ELR (cell line): ENCODE measurements around the gene ZNF560.
"Not testable (repeated sequence)": the region's sequence is repeated elsewhere in the genome, so short reads cannot be mapped to it uniquely, and the experiment has no call there.

ENCODE experiments used
- DNase-seq: peaks from one replicate; pipeline ENCODE4 v3.0.0-alpha.2; 2015; ENCODE audit warnings: low read depth

Gene ZNF560

DNA sequence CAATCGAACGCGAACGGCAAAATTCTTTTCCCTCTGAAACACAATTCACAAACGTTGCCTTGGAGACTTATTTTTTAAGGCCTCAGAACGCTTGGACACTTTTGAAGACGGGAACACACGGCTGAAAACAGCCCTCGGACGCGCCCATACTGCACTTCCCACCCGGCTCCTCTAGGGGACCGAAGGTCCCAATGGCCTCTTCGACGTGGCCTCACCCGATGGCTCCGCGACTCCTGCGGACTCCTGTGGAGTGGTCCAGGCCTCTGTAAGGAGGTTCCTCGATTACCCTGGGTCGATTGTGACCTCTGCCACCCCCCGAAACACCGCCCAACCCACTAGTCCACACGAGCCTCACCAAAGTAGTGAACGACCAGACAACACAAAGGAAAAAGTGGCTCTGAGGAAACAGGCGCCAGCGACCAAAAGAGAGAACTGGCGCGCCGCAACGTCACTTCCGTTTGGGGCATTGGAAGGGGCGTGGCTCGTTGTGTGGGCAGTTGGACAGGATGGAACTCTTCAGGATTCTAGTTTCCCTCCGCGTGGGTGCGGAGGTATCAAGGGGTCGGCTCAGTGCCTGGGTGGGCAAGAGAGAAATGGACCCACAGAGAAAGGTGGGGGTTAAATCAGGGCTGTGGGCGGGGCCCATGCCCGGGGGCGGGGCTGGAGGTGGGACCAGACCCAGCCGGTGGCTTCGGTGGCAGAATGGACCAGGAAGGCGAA lies at the start of gene ZNF560:
Gene ZNF560, minus strand, starts transcription at position 434 of the 720 bp plus-strand sequence. CDS start 23,303 bp downstream, outside the sequence.
- peak; percentile 2 for DNase-seq

DNA sequence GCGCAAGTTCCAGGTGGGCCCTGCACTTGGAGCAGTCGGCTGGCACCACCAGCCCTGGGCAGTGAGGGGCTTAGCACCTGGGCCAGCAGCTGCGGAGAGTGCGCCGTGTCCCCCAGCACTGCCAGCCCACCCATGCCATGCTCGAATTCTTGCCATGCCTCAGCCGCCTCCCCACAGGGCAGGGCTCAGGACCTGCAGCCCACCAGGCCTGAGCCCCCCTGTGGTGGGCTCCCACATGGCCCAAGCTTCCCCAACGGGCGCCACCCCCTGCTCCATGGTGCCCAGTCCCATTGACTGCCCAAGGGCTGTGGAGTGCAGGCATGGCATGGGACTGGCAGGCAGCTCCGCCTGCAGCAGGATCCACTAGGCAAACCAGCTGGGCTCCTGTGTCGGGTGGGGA lies 49.5 kb upstream of the ZNF560 start:
- DNase-seq = no peak

DNA sequence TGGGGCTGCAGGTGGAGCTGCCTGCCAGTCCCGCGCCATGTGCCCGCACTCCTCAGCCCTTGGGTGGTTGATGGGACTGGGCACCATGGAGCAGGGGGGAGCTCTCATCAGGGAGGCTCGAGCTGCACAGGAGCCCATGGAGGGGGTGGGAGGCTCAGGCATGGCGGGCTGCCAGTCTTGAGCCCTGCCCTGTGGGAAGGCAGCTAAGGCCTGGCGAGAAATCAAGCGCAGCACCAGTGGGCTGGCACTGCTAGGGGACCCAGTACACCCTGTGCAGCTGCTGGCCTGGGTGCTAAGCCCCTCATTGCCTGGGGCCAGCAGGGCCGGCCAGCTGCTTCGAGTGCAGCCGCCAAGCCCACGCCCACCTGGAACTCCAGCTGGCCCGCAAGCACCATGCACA lies 42.9 kb upstream of the ZNF560 start:
- not testable (repeated sequence) for DNase-seq

DNA sequence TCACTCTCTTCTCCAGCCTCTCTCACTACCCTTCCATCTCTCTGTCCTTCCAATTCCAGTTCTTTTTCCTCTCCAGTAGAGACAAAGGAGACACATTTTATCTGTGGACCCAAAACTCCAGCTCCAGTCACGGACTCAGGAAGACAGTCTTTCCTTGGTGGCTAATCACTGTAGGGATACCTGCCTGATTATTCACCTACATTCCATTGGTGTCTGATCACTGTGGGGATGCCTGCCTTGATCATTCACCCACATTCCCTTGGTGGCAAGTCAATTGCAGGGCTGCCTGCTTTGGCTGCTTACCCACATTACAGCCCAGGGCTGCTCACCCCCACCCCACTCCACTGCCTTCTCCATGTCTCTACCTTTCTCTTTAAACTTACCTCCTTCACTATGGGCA lies 41.5 kb upstream of the ZNF560 start:
- DNase-seq = peak; percentile 28

DNA sequence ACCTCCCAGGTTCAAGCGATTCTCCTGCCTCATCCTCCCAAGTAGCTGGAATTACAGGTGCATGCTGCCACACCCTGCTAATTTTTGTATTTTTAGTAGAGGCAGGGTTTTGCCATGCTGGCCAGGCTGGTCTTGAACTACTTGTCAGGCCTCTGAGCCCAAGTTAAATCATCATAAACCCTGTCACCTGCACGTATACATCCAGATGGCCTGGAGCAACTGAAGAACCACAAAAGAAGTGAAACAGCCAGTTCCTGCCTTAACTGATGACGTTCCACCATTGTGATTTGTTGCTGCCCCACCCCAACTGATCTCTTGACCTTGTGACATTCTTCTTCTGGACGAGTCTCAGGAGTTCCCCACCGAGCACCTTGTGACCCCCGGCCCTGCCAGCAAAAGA lies 40.8 kb upstream of the ZNF560 start:
- DNase-seq = not testable (repeated sequence)

DNA sequence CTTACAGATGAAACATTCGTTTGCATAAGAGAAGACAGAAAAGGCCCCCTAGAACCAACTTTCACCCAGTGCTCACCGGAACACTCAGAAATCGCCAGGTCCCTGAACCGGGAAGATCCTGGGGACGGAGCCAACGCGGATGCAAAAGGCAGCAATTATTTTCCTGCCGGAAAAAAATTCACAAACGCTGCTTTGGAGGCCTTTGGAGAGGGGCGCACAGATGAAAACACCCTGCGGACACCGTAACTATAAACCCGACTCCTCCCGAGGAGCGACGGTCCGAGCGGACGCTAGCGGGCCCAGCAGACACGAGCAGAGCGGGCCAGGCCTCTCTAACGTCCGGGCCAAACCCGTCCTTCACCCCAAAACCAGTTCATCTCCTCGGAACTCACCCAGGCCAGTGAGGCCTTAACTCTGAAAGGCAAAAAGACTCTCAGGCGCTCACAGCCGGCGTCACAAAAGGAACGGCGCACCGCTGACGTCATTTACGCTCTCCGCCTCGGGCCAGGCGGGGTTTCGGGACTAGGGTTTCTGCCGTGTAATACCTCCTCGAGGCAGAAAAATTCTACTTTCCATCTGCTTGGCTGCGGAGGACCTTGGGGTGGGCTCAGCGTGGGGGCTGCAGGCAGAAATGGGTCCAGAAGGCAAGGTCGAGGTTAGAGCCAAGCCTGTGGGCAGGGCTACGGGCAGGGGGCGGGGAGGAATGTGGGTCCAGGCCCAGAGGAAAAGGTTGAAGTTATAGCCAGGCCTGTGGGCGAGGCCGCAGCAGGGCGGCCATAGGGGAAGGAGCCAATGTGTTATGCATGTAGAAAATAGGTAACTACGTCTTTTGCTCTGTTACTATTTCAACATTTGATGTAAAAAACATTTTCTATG lies 40.0 kb upstream of the ZNF560 start, which contains the start of gene ZNF426:
Gene ZNF426, minus strand, starts transcription at position 463 of the 876 bp plus-strand sequence. CDS start 2,413 bp downstream, outside the sequence.
- peak; percentile 91 for DNase-seq

DNA sequence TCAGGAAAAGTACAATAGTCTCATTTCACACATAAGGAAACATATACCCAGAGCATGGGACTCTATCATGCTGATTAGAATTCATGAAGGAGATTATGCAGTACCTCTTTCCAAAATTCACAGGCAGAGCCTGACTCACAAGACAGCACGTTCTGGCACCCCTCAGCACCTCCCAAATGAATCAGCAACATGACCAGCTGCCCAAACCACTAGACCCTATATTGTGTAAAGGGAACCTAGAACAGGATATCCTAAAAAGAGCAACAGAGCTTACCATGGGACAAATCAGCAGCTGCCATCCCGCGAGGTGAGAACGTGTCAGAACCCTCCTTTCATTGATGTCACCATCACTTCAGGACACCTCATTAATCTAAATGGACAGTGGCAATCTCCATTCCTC lies 37.5 kb upstream of the ZNF560 start:
- DNase-seq = no peak

DNA sequence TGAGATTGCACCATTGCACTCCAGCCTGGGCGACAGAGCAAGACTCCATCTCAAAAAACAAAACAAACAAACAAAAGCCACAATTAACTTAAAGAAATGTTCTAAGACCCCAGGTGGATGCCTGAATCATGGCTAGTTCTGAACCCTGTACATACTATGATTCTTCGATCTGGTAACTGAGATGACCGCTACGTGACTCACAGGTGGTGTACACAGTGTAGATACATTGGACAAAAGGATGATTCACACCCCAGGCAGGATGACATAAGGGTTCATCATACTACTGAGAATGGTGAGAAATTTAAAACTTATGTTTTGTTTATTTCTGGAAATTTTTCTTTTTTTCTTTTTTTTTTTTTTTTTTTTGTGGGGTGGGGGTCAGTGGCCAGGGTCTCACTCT lies 33.5 kb upstream of the ZNF560 start:
- peak; percentile 83 for DNase-seq

DNA sequence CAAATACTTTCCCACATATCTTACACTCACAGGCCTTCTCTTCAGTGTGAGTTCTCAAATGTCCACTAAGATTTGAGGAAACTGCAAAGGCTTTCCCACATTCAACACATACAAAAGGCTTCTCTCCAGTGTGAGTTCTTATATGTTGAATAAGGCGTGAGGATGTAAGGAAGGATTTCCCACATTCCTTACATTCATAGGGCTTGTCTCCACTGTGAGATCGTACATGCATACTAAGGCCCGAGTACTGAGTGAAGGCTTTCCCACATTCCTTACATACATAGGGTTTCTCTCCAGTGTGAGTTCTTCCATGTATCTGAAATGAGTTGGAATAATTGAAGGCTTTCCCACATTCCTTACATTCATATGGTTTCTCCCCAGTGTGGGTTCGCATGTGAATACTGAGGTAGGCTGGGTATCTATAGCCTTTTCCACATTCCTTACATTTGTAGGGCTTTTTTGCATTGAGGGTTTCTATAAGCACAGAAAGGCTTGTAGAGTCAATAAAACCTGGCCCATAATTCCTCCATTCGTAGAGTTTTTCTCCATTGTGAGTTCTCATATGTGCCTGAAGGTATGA lies 30.4 kb upstream of the ZNF560 start:
- DNase-seq = peak; percentile 40

DNA sequence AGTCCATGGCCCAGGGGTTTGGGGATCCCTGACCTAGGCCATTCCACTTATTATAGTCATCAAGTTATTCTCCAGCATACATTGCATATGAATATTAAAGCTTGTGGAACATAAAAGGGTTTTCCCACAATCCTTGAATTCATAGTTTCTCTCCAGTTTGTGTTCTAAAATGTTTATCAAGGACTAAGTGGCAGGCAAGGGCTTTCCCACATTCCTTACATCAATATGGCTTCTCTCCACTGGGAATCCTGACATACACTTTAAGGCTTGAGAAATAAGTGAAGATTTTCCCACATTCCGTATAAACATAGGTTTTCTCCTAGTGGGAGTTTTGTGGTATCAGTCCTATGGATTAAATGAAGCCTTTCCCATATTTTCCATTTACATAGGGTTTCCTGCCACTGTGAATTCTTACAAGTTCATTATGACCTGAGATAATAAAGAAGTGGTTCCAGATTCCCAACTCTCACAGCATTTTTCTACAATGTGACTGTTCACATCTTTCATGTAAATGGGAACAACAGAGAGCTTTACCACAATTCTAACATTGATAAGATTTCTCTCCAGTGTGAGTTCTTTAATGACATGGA lies 25.6 kb upstream of the ZNF560 start:
- DNase-seq = no peak

DNA sequence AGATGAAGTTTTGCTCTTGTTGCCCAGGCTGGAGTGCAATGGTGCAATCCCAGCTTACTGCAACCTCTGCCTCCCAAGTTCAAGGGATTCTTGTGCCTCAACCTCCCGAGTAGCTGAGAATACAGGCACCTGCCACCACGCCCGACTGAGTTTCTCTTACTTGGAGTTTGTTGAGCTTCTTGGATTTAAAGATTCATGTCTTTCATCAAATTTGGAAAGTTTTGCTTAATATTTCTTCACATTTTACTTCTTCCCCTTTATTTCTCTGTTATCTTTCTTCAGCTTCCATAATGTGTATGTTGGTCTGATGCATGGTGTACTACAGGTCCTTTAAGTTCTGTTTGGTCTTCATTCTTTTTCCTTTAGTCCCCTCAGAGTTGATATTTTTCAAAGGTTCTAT lies 8.9 kb upstream of the ZNF560 start:
- DNase-seq = no peak

DNA sequence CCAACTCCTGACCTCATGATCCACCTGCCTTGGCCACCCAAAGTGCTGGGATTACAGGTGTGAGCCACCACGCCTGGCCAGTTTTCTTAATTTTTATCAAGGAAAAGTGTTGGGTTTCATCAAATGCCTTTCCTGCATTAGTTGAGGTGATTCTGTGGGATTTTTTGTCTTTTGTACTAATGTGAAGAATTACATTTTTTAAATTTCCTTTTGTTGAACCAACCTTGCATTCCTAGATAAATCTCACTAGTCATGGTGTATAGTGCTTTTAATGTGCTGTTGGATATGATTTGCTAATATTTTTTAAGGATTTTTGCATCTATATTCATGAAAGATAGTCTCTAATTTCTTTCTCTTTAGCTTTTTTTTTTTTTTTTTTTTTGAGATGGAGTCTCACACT lies 2.4 kb upstream of the ZNF560 start:
- no peak for DNase-seq

DNA sequence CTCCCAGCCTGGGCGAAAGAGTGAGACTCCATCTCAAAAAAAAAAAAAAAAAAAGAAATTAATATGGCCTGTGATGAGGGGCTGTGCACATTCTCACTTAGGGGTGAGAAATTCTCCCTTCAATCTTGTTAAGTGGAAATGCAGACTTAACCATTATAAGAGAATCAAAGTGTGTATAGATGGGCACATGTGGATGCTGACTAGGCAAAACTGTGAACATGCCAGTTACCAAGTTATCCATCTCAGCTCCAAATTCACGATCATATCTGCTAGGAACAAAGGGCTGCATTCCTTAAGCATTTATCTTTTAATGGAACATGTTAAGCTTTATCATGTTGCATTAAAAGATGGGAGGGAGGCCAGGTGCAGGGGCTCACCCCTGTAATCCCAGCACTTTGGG lies 4.3 kb downstream of the ZNF560 start:
- no peak for DNase-seq

DNA sequence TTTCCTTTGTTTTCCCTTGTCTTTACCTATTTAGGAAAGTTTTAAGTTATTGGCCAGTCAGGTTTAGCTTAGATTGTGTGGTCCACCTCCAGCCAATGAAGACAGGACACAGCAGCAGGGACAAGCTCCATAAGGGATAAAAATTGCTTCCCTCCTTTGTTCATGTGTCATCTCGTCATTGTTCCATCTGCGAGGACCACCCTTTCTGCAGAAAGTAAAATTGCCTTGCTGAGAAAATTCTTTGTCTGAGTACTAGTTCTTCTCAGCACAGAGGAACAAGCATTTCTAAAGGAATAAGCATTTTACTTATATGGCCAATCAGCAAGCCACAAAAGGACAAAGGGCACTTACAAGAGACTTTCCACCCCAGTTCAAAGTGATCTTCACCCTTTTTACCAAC lies 11.4 kb downstream of the ZNF560 start:
- DNase-seq = no peak

DNA sequence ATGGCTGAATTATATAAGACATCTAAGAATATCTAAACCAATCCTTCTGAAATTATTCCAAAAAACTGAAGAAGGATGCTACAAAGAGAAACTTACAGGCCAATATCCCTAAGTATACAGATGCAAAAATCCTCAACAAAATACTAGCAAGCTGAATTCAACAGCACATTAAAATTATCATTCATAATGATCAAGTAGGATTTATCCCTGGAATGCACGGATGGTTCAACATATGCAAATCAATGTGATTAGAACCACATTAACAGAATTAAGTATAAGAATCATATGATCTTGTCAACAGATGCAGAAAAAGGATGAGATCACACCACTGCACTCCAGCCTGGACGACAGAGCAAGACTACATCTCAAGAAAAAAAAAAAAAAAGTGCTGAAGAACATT lies 13.3 kb downstream of the ZNF560 start:
- DNase-seq = no peak

DNA sequence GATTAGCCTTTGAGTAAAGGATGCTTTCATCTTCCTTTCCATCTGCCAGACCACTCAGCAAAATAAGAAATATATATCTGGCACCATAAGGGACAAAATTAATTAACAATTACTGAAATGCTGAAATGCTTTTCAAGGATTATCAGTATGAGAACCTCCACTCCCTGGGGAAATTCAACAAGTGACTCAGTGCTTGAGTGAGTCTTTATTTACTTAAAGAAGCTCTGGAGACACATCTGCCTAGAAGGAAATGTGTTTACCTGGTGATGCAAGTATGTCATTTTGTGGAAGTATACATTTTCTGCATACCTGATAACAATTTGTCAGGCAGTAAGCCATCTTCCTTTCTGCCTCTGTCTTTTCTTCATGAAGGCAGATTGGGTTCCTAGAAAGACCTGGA lies 23.4 kb downstream of the ZNF560 start:
- no peak for DNase-seq

DNA sequence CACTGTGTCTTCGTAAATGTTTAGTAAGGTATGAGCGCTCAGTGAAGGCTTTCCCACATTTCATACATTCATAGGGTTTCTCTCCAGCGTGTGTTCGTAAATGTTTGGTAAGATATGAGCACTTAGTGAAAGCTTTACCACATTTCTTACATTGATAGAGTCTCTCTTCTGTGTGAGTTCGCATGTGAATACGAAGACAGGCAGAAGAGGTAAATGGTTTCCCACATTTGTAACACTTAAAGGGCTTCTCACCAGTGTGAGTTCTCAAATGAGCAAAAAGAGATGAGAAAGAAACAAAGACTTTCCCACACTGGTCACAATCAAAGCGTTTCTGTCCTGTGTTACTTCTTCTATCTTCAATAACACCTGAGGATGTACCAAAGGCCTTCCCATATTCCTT lies 31.3 kb downstream of the ZNF560 start:
- no peak for DNase-seq

DNA sequence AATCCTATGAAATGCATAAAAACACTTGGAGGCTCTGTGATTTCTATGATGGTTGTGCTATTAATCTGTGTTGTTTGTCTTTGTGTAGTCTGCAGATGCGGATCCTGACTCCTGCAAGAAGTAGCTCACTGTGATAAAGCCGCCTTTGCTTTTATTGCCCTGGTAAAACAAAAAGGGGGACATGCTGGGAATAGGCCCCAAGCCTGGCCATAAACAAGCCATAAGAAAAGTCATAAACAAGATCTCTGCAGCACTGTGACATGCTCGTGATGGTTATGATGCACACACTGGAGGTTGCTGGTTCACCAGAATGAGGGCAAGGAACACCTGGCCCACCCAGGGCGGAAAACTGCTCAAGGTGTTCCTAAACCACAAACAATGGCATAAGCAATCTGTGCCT lies 36.5 kb downstream of the ZNF560 start:
- no peak for DNase-seq

DNA sequence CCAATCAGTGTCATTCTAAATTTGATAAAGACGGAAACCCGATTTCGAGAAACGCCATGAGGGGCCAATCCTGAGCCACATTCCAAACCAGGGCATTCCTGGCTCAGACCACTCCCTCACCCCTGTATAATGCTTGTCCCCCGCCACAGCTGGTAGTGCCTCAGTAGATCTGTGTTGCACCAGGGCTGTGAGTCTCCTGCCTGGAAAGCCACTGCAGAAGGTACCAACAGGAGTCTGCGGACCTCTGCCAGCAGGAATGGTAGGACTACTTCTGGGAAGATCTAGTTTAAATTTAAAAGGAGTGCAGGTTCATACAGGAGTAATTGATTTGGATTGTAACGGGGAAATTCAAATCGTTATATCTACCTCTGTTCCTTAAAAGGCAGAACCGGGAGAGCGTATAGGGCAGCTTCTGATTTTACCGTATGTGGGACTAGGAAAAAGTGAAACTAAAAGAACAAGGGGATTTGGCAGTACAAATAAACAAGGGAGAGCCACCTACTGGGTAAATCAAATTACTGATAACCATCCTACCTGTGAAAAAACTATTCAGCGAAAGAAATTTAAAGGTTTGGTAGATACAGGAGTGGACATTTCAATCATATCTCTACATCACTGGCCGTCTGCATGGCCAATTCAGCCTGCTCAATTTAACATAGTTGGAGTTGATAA lies 42.3 kb downstream of the ZNF560 start:
- DNase-seq = no peak

DNA sequence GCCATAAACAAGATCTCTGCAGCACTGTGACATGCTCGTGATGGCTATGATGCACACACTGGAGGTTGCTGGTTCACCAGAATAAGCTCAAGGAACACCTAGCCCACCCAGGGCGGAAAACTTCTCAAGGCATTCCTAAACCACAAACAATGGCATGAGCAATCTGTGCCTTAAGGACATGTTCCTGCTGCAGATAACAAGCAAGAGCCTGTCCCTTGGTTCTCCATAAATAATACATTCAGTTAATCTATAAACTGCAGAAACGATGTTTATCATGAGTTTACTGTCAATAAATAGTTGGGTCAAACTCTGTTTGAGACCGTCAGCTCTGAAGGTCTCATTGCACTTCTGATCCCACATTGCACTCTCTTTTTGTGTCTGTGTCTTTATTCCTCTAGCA lies 44.5 kb downstream of the ZNF560 start:
- DNase-seq = no peak

DNA sequence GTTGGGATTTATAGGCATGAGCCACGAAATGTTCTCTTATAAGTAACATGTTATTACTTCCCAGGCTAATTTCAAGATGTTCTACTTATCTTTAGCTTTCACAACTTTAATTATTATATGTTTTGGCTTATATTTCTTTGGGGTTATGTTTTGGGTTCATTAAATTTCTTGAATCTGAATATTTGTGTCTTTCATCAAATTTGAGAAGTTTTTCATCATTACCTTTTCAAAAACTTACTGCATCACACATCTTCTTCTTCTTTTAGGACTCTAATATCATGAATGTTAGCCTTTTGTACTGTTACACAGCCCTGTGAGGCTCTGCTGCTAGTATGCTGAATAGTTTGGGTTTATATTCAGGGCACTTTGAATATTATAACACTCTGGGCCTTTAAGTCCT lies 53.4 kb downstream of the ZNF560 start:
- DNase-seq = no peak

DNA sequence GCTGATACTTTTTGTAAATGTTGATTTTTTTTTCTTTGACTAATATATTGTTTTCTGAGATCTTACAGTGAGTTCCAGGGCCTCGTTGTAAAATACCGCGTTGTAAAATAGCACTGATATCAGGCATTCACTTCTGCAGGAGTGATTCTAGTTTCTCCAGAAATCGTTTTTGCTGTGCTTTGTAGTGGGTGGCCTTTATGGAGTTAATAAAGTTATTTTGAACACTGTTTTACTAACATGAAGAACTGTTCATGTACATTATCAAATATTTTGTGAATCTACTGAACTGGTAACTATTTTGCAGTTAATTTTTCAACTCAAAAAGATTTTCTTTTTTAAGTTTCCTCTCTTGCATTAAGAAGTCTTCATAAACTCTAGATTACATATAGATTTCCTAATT lies 62.1 kb downstream of the ZNF560 start:
- no peak for DNase-seq
